OCI-LY7 (cell line): ENCODE results near the gene BTG3. TPM values are rescaled to one million over a fixed set of nuclear protein-coding genes. Genes with fewer than 3 reads are reported as not detected.

Experiments
- BruUV-seq: library from RNA; stranded (reverse); fragments of 400-500 nt; replicated peaks from 2 replicates; lab custom pipeline; 2021; lab: Mats Ljungman, UMichigan
- CTCF ChIA-PET: fragments of 300-600 bp; sonication (Branson Sonifier 250); formaldehyde crosslinking; loops from one replicate; lab custom pipeline; 2022; ENCODE audit warnings: antibody characterized with exemption; ENCODE audit not compliant: unreplicated experiment; lab: Charles Lee
- POLR2A ChIA-PET: fragments of 300-600 bp; sonication (Branson Sonifier 250); formaldehyde crosslinking; loops from one replicate; lab custom pipeline; 2022; ENCODE audit warnings: antibody characterized with exemption; lab: Charles Lee
- DNase-seq: peaks from one replicate; pipeline ENCODE4 v3.0.0-alpha.2; 2015; ENCODE audit warnings: low spot score
- H2AFZ ChIP-seq: fragments of 200-600 bp; sonication (generic), shearing (Covaris generic); 2 replicates; pipeline ENCODE4 v1.6.1; 2014; ENCODE audit warnings: mild to moderate bottlenecking, antibody characterized with exemption, low read length, moderate library complexity
- H3K27ac ChIP-seq: fragments of 200-600 bp; sonication (generic); 2 replicates; pipeline ENCODE4 v1.5.1; 2014; ENCODE audit warnings: mixed run types, low read depth, mild to moderate bottlenecking, moderate library complexity, low read length, inconsistent platforms; ENCODE audit not compliant: poor library complexity, severe bottlenecking
- H3K36me3 ChIP-seq: fragments of 200-600 bp; sonication (generic); 2 replicates; pipeline ENCODE4 v1.6.1; 2014; ENCODE audit warnings: mild to moderate bottlenecking, antibody characterized with exemption, low read length, moderate library complexity, mixed read lengths; ENCODE audit not compliant: insufficient read depth
- H3K4me1 ChIP-seq: fragments of 200-600 bp; sonication (generic); 2 replicates; pipeline ENCODE4 v1.5.1; 2014; ENCODE audit warnings: mild to moderate bottlenecking, low read length; ENCODE audit not compliant: insufficient read depth, poor library complexity, severe bottlenecking
- H3K4me2 ChIP-seq: fragments of 200-600 bp; sonication (generic); 2 replicates; pipeline ENCODE4 v1.6.1; 2014; ENCODE audit warnings: mild to moderate bottlenecking, low read length
- H3K4me3 ChIP-seq: fragments of 200-600 bp; sonication (generic); 2 replicates; pipeline ENCODE4 v1.5.1; 2014; ENCODE audit warnings: mild to moderate bottlenecking, low read depth, low read length; ENCODE audit not compliant: poor library complexity, severe bottlenecking
- H3K79me2 ChIP-seq: fragments of 200-600 bp; sonication (generic); 2 replicates; pipeline ENCODE4 v1.6.1; 2016; ENCODE audit warnings: low read depth, mild to moderate bottlenecking, low read length, moderate library complexity, mixed read lengths; ENCODE audit not compliant: insufficient read depth
- H3K9me2 ChIP-seq: fragments of 200-600 bp; sonication (generic); 2 replicates; pipeline ENCODE4 v1.6.1; 2016; ENCODE audit warnings: mild to moderate bottlenecking, low read length, mixed read lengths; ENCODE audit not compliant: insufficient read depth
- H3K9me3 ChIP-seq: fragments of 200-600 bp; sonication (generic); 2 replicates; pipeline ENCODE4 v1.6.1; 2014; ENCODE audit warnings: mild to moderate bottlenecking, mixed run types, low read length, mixed read lengths
- H4K20me1 ChIP-seq: fragments of 200-600 bp; sonication (generic); 2 replicates; pipeline ENCODE4 v1.6.1; 2014; ENCODE audit warnings: mild to moderate bottlenecking, antibody characterized with exemption, low read length, moderate library complexity, mixed read lengths; ENCODE audit not compliant: insufficient read depth
- CTCF ChIP-seq: fragments of 200-600 bp; sonication (generic); conservative IDR thresholded peaks from 2 replicates; pipeline ENCODE4 v1.5.1; 2014; ENCODE audit warnings: mild to moderate bottlenecking, antibody characterized with exemption, low read length, moderate library complexity, mixed read lengths
- EZH2phosphoT487 ChIP-seq: fragments of 200-600 bp; sonication (generic); IDR thresholded peaks from 2 replicates; pipeline ENCODE4 v1.6.1; 2018; ENCODE audit warnings: low read depth, borderline replicate concordance, mild to moderate bottlenecking, mixed run types, antibody characterized with exemption, low read length, moderate library complexity, mixed read lengths
- intact Hi-C: fragments of 100-400 bp; cut with micrococcal nuclease; formaldehyde crosslinking; loops from one replicate; pipeline ENCODE4 v1.10.0; 2022; ENCODE audit not compliant: unreplicated experiment
- total RNA-seq, 2 experiments: library from RNA; depleted of rRNA in 1 of 2; stranded (reverse); fragments of >200 nt in 1 of 2; shearing (Covaris generic) in 1 of 2; gene quantifications; 2 replicates each; pipeline ENCODE4 v1.2.3, GENCODE V29; 2014 to 2022

The BTG3 gene
- total RNA-seq, 2 experiments from 2014 or later = 28.8 to 36.4 TPM

- POLR2A ChIA-PET = no interaction called here
- DNase-seq = no peak
- TF ChIP-seq EZH2phosphoT487 = no peak
- no peak for TF ChIP-seq CTCF
- no peak overlapping the region for H2AFZ ChIP-seq
- H3K27ac ChIP-seq = no peak overlapping the region
- no TSS peak for BruUV-seq
- no peaks in the 10 kb centered on the region for H4K20me1 ChIP-seq
- no peak overlapping the region for H3K4me3 ChIP-seq
- H3K79me2 ChIP-seq = no peaks in the 10 kb centered on the region
- H3K4me1 ChIP-seq = no peaks in the 10 kb centered on the region
- no peaks in the 10 kb centered on the region for H3K36me3 ChIP-seq
- CTCF ChIA-PET = no interaction called here
- intact Hi-C loops = no loop called here
- no peaks in the 10 kb centered on the region for H3K9me3 ChIP-seq
- H3K4me2 ChIP-seq = no peak overlapping the region
- no peaks in the 10 kb centered on the region for H3K9me2 ChIP-seq
Measured at GRCh38 chr21:17640821-17641220, 28.1 kb upstream of the BTG3 start.

- H3K79me2 ChIP-seq = no peaks in the 10 kb centered on the region
- no peak overlapping the region for H3K4me3 ChIP-seq
- ChIA-PET POLR2A (interaction anchor here (0.6 kb wide), 1 partner anchor 590 kb away, joined by 8 read pairs; no protein-coding TSS in a partner anchor), CTCF (no interaction called here)
- H3K9me3 ChIP-seq = no peaks in the 10 kb centered on the region
- H2AFZ ChIP-seq = no peak overlapping the region
- DNase-seq = no peak
- no peak overlapping the region for H3K4me2 ChIP-seq
- no peaks in the 10 kb centered on the region for H4K20me1 ChIP-seq
- no peaks in the 10 kb centered on the region for H3K36me3 ChIP-seq
- peaks cover 4% of the 10 kb centered on the region for H3K4me1 ChIP-seq
- H3K9me2 ChIP-seq = no peaks in the 10 kb centered on the region
- no peak for TF ChIP-seq EZH2phosphoT487
- TF ChIP-seq CTCF = no peak
- BruUV-seq = no TSS peak
- H3K27ac ChIP-seq = no peak overlapping the region
- intact Hi-C loops = no loop called here
Measured at GRCh38 chr21:17636711-17637110, 24.0 kb upstream of the BTG3 start.

GRCh38 chr21:17631195-17631594, 18.5 kb upstream of the BTG3 start:
- Histone ChIP-seq H3K79me2 (no peaks in the 10 kb centered on the region), H3K9me2 (no peaks in the 10 kb centered on the region), H3K9me3 (no peaks in the 10 kb centered on the region), H3K27ac (no peak overlapping the region), H3K4me1 (peaks cover 14% of the 10 kb centered on the region), H3K4me2 (0 out of 2 replicates have a peak overlapping the region, but pooled peaks have one; percentile 9), H4K20me1 (no peaks in the 10 kb centered on the region), H3K4me3 (no peak overlapping the region), H3K36me3 (no peaks in the 10 kb centered on the region), H2AFZ (peak overlapping the region; percentile 59)
- POLR2A ChIA-PET = interaction anchor here (0.7 to 2.3 kb wide), 3 partner anchors 8 to 19 kb away, joined by 3 to 11 read pairs (median 4); no protein-coding TSS in a partner anchor
- CTCF ChIA-PET = no interaction called here
- no peak for DNase-seq
- no TSS peak for BruUV-seq
- intact Hi-C loops = no loop called here
- no peak for TF ChIP-seq EZH2phosphoT487
- no peak for TF ChIP-seq CTCF
